ENCODE results near the gene HACD1.

- TF ChIP-seq POLR2A (IDR thresholded peaks at IDR 0.05; ENCODE audit: low read depth, low read length) (no peak), USF2 (IDR thresholded peaks at IDR 0.05; ENCODE audit: low read depth, low read length) (no peak), CTCF (conservative IDR thresholded peaks at IDR 0.05; ENCODE audit: low read depth, low read length) (no peak), SMC3 (IDR thresholded peaks at IDR 0.05; ENCODE audit: low read depth, low read length) (no peak), RFX5 (IDR thresholded peaks at IDR 0.05; ENCODE audit: low read depth, low read length) (no peak), RAD21 (IDR thresholded peaks at IDR 0.05; ENCODE audit: low read length) (no peak), BHLHE40 (IDR thresholded peaks at IDR 0.05; ENCODE audit: low read depth, low read length) (no peak), CHD1 (IDR thresholded peaks at IDR 0.05; ENCODE audit: low read depth, low read length) (no peak), NFE2L2 (IDR thresholded peaks at IDR 0.05; ENCODE audit: low read depth, low read length) (no peak), RCOR1 (IDR thresholded peaks at IDR 0.05; ENCODE audit: insufficient replicate concordance, low read length) (no peak), MAZ (IDR thresholded peaks at IDR 0.05; ENCODE audit: borderline replicate concordance, low read depth, low read length) (peak; percentile 21; the same call in 1 of the 2 replicates), CEBPB (IDR thresholded peaks at IDR 0.05; ENCODE audit: low read depth, low read length) (peak; percentile 76), FOS (IDR thresholded peaks at IDR 0.05; ENCODE audit: low read depth, low read length) (no peak)
These were observed 657 bp downstream of the HACD1 start for GRCh38 chr10:17616403-17617030.

All from IMR-90 (cell line).